Activated CD8-positive, alpha-beta memory T cell treated with anti-CD3 and anti-CD28 coated beads, Interleukin-2, amount 50 U/mL, for 4 hours (primary cell): ENCODE results near the gene NLRP8.
"Not testable (repeated sequence)": the region's sequence is repeated elsewhere in the genome, so short reads cannot be mapped to it uniquely, and the experiment has no call there.

Source experiments
- DNase-seq: peaks from one replicate; pipeline ENCODE4 v3.0.0-alpha.2; 2020

The NLRP8 gene

DNA sequence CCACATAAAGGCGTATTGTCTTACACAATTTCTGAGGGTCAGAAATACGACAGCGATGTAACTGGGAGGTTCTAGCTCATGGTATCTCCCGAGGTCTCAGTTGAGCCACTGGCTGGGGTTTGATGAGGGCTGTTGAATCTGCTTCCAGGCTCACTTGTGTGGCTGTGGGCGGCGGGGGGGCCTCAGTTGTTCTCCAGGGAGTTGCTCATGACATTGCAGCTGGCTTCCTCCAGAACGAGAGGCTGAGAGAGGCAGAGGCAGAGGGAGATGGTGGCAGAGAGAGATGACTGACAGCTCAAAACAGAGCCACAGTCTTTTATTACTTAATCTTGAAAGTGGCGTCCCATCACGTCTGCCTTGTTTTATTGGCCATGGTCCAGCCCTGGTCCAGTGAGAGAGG lies 32.8 kb downstream of the NLRP8 start:
- DNase-seq = no peak

DNA sequence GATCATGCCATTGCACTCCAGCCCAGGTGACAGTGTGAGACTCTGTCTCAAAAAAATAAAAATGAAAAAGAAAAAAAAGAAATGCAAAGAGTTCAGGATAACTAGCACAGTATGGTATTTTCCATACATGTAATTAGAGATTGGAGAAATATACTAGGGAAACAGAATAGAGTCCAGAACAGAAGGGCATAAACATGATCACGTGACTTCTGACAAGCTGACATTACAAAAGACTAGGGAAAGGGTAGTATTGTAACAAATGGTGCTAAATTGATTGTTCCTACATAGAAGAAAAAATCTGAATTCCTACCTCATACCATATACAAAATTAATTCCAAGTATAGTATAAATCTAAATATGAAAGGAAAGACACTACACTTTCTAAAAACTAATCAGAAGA lies 37.6 kb downstream of the NLRP8 start:
- no peak for DNase-seq

DNA sequence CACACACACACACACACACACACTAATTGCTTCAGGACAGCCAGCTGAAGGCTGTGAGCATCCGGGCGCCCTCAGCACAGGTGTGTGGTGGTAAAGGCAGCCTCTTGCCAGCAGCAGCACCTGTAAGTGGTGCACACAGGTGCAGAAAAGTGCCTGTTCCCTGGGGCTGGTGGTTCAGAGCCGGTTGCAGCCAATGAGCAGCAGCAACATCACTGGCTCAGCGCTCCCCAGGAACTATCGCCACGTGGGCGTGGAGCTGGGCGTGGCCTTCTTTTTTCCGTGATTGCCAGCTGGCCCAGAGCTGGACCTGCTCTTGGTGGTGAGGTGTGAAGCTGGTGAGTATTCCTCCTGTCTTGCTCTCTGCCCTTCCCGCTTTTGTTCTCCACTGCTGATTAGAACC lies 38.9 kb downstream of the NLRP8 start, which contains the start of gene NLRP5:
Gene NLRP5 (plus strand): TSS at position 289 of the 400 bp plus-strand sequence.
- no peak for DNase-seq

- DNase-seq = no peak
Measured at GRCh38 chr19:55990831-55991230, 43.2 kb downstream of the NLRP8 start.

DNA sequence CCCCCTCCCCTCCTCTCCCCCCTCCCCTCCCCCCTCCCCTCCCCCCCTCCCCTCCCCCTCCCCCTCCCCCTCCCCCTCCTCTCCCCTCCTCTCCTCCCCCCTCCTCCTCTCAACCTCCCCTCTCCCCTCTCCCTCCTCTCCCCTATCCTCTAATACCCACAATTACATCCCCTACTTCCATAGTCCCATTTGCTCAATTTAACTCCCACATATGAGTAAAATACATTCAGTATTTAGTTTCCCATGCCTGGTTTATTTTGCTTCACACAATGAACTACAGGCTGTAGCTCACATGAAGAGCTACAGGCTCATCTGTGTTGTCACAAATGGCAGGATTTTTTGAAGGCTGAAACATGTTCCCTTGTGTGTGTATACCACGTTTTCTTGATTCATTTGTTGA lies 45.9 kb downstream of the NLRP8 start:
- DNase-seq = no peak

DNA sequence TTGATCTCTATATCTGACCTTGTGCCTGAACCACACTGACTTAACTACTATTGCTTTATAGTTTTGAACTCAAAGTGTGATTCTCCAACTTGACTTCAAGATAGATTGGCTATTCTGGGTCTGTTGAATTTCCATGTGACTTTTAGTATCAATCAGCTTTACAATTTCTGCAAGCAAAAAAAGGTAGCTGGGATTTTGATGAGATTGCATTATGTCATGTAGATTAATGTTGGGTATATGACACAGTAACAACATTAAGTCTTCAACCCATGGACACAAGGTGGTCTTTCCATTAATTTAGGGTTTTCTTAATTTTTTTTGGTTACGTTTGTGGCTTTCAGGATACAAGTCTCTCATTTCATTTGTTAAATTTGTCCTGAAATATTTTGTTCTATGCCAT lies 67.1 kb downstream of the NLRP8 start:
- no peak for DNase-seq

DNA sequence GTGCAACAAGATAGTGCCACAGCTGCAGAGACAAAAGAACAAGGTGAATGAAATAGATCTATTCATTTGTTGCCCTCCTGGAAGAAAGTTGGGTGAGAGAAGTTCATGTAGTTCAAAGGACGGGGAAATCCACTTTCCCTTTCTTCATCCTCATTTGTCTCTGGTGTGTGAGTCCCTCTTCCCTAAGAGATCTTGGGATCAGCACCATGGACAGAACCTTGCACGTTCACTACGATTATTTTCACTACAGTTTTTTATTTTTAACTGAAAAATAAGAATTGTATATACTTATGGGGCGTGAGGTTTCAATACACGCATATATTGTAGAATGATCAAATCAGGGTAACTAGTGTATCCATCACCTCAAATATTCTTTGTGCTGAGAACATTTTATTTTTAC lies 68.1 kb downstream of the NLRP8 start:
- no peak for DNase-seq

GRCh38 chr19:56019325-56019724 lies 71.7 kb downstream of the NLRP8 start:
- DNase-seq = not testable (repeated sequence)

DNA sequence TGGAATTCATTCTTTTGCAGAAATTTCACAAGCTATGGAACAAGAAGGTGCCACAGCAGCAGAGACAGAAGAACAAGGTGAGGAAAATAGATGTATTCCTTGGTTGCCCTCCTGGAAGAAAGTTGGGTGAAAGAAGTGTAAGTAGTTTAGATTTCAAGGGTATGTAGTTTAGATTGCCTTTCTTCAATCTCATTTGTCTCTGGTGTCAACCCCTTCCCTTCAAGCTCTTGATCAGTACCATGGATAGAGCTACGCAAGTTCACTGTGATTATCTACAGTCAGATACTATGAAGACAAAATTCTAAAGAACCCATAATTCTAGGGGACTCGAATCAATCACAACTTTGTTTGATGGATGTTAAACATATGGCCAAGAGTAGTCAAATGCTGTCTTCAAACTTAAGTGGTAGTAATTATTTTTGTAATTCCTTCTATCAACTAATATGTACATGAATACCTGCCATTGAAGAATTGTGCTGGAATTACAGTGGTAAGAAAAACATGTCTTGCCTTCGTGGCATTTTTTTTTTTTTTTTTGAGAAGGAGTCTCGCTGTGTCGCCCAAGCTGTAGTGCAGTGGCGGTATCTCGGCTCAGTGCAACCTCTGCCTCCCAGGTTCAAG lies 72.8 kb downstream of the NLRP8 start:
- not testable (repeated sequence) for DNase-seq

DNA sequence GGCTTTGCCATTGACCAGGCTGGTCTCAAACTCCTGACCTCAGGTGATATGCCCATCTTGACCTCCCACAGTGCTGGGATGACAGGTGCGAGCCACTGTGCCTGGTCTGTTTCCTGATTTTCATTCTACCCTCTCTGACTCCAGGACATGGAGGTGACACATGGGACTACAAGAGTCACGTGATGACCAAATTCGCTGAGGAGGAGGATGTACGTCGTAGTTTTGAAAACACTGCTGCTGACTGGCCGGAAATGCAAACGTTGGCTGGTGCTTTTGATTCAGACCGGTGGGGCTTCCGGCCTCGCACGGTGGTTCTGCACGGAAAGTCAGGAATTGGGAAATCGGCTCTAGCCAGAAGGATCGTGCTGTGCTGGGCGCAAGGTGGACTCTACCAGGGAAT lies 79.1 kb downstream of the NLRP8 start:
- no peak for DNase-seq
